Stimulated activated CD4-positive, alpha-beta T cell treated with anti-CD3 and anti-CD28 coated beads, Interleukin-2, amount 100 ng/mL, for 24 hours (primary cell): ENCODE data around the gene DMAC2.
"Not testable (repeated sequence)": the region's sequence is repeated elsewhere in the genome, so short reads cannot be mapped to it uniquely, and the experiment has no call there.

Experiments
- DNase-seq, 2 donors: peaks; one replicate each; pipeline ENCODE4 v3.0.0-alpha.2; 2020

Gene DMAC2

DNA sequence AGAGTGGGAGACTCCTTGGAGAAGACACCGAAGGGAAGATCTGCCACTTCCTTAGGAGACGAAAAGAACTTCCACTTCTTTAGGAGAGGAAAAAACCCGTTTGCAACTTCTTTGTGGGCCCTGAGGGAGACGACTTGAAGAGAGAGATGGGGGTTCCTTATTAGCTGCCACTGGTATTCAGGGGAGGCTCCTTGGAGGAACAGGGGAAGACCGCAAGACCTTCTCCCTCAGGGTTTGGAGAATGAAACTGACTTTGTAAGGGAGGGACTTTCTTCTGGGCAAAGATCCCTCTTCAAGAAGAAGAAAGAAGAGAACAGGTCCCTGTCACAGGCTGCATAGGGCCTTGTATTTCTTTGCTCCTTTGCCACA, 41.7 kb downstream of the DMAC2 start:
- no peak for DNase-seq

DNA sequence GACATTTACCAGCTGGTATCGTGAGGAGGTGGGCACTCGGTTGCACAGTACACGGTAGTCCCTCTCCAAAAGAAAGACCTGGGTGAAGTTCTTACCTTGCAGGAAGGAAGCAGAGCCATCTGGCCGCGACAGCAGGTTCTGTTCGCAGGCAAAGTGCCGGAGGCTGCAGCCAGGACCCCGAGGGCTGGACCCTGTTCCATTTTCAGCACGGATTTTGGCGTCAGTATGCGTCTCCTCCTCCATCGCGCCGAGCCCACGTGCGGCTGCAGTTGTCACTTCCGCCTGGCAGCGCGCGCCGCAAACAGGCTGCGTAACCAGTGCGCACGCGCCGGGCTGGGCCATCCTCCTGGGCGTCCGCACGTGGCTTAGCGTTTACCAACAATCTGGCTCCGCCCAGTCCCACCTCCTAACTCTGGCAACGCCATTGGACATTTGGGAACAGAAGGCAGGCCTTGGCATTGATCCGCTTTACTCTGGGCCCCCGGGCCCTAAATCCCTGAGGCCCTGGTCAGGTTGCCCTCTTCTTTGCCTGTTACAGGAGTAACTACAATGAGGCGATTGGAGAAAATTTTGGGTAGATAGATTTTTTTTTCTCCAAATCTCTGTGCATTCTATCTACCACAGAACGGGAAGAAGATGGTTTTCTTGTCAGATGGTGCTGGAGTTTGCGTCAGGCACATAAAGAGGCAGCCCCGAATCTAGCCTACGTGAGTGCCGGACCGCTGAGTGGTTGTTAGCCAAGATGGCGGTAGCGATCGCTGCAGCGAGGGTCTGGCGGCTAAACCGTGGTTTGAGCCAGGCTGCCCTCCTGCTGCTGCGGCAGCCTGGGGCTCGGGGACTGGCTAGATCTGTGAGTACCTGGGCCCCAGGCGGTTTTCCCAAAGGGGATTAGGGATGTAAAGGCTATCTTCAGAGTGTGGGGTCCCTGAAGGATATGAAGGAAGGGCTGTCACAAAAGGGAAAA, 42.3 kb downstream of the DMAC2 start, which contains the start of the genes BCKDHA and EXOSC5:
Gene BCKDHA (plus strand): TSS at position 733 of the 964 bp plus-strand sequence. CDS start 10 bp downstream, at position 743.
Gene EXOSC5 (minus strand): TSS at position 274 of the 964 bp plus-strand sequence. CDS start 31 bp downstream, at position 243.
- DNase-seq: peak; percentile 99

GRCh38 chr19:41395355-41395754, 44.4 kb downstream of the DMAC2 start:
- no peak for DNase-seq

- DNase-seq: no peak
These were observed 46.9 kb downstream of the DMAC2 start for GRCh38 chr19:41392775-41393174.

- DNase-seq: no peak
These were observed 48.1 kb downstream of the DMAC2 start for GRCh38 chr19:41391618-41392017.

GRCh38 chr19:41386442-41386841, 53.3 kb downstream of the DMAC2 start:
- no peak for DNase-seq

DNA sequence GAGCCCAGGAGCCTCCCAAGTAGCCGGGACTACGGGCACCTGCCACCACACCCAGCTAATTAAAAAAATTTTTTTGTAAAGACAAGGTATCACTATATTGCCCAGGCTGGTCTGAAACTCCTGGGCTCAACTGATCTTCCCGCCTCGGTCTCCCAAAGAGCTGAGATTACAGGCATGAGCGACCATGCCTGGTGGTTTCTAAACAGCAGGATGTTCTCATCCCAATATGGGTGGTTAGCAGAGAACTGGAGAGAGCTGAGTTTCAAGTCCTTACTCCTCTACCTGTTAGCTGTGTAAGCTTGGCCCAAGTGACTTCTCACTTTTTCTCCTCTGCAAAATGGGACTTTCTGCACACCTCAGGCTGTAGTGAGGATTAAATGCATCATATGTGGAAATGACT, 55.4 kb downstream of the DMAC2 start:
- DNase-seq: no peak

DNA sequence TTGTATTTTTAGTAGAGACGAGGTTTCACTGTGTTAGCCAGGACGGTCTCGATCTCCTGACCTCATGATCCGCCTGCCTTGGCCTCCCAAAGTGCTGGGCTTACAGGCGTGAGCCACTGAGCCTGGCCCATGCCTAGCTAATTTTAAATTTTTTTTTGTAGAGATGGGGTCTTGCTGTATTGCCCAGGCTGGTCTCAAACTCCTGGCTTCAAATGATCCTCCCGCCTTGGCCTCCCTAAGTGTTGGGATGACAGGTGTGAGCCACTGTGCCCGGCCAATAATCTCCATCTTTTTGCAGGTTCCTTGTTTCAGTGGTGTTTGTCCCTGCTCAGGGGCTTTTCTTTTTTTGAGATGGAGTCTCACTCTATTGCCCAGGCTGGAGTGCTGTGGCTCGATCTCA, 58.2 kb downstream of the DMAC2 start:
- not testable (repeated sequence) for DNase-seq
